HEK293 (cell line): ENCODE measurements around the gene ODF2.
A peak's percentile ranks its signal among the peaks of the same experiment; 100 is the strongest.

ENCODE experiments used
- CTCF ChIA-PET: fragments of 350-600 bp; formaldehyde crosslinking; extraction: SDS; loops from one replicate; lab custom pipeline; 2021; ENCODE audit warnings: antibody characterized with exemption; lab: Yijun Ruan, JAX
- POLR2A ChIA-PET: fragments of 300-600 bp; formaldehyde crosslinking; extraction: SDS; loops from one replicate; lab custom pipeline; 2020; ENCODE audit warnings: antibody characterized with exemption, inconsistent platforms; lab: Yijun Ruan, JAX
- H3K27ac ChIP-seq: fragments of 200-500 bp; sonication (Bioruptor generic); 2 replicates; pipeline ENCODE4 v1.5.1; 2014; ENCODE audit warnings: low read depth, low read length, control low read depth, inconsistent platforms; ENCODE audit errors: extremely low read depth
- H3K36me3 ChIP-seq, 2 experiments: fragments of 200-500 bp in 1 of 2; sonication (Bioruptor generic) in 1 of 2; 1 replicate in 1 of 2; 2 replicates in 1 of 2; pipeline ENCODE4 v1.5.1; 2014 to 2017; ENCODE audit warnings: inconsistent platforms in 2 of 2, low read length in 2 of 2; ENCODE audit not compliant: control insufficient read depth in 2 of 2, insufficient read depth in 1 of 2
- H3K4me1 ChIP-seq: fragments of 200-500 bp; sonication (Bioruptor generic); 2 replicates; pipeline ENCODE4 v1.5.1; 2014; ENCODE audit warnings: mild to moderate bottlenecking, low read length, inconsistent platforms; ENCODE audit not compliant: control insufficient read depth, insufficient read depth
- H3K4me3 ChIP-seq: 2 replicates; pipeline ENCODE4 v1.5.1; 2011; ENCODE audit warnings: low read depth, mild to moderate bottlenecking, control low read depth, low read length, moderate library complexity
- H3K9me3 ChIP-seq: fragments of 200-500 bp; sonication (Bioruptor generic); 2 replicates; pipeline ENCODE4 v1.5.1; 2014; ENCODE audit warnings: low read depth, low read length, inconsistent platforms; ENCODE audit not compliant: control insufficient read depth, insufficient read depth
- BCL11A ChIP-seq: fragments of 450-650 bp; formaldehyde crosslinking; IDR thresholded peaks from 2 replicates; pipeline ENCODE4 v1.5.1; 2016; ENCODE audit warnings: low read depth, missing biosample characterization, missing genetic modification characterization
- EGR2 ChIP-seq: fragments of 450-650 bp; formaldehyde crosslinking; IDR thresholded peaks from 2 replicates; pipeline ENCODE4 v1.5.1; 2016; ENCODE audit warnings: low read depth, missing biosample characterization, missing genetic modification characterization
- HOXA7 ChIP-seq: sonication (generic); formaldehyde crosslinking; IDR thresholded peaks from 2 replicates; pipeline ENCODE4 v1.8.1; 2022; ENCODE audit warnings: missing genetic modification reagents, borderline replicate concordance
- HOXC10 ChIP-seq: sonication (generic); formaldehyde crosslinking; IDR thresholded peaks from 2 replicates; pipeline ENCODE4 v1.8.1; 2023; ENCODE audit warnings: mild to moderate bottlenecking, missing genetic modification reagents
- PBX3 ChIP-seq: sonication (generic); formaldehyde crosslinking; IDR thresholded peaks from 2 replicates; pipeline ENCODE4 v1.8.1; 2022; ENCODE audit warnings: mild to moderate bottlenecking, moderate library complexity, missing genetic modification reagents
- PRDM2 ChIP-seq: fragments of 450-650 bp; formaldehyde crosslinking; IDR thresholded peaks from 2 replicates; pipeline ENCODE4 v1.5.1; 2016; ENCODE audit warnings: missing biosample characterization, missing genetic modification characterization, borderline replicate concordance
- SP3 ChIP-seq: fragments of 450-650 bp; formaldehyde crosslinking; IDR thresholded peaks from 2 replicates; pipeline ENCODE4 v1.5.1; 2016; ENCODE audit warnings: missing biosample characterization, missing genetic modification characterization
- TCF7L2 ChIP-seq: IDR thresholded peaks from 2 replicates; pipeline ENCODE4 v1.6.1; 2011; ENCODE audit warnings: low read depth, mild to moderate bottlenecking, inconsistent platforms, low read length, moderate library complexity, borderline replicate concordance
- ZFP3 ChIP-seq: fragments of 450-650 bp; formaldehyde crosslinking; IDR thresholded peaks from 2 replicates; pipeline ENCODE4 v1.5.1; 2016; ENCODE audit warnings: low read depth, missing biosample characterization, missing genetic modification characterization
- ZNF558 ChIP-seq: fragments of 450-650 bp; formaldehyde crosslinking; IDR thresholded peaks from 2 replicates; pipeline ENCODE4 v1.5.1; 2016; ENCODE audit warnings: missing biosample characterization, missing genetic modification characterization
- ZNF704 ChIP-seq: fragments of 450-650 bp; formaldehyde crosslinking; IDR thresholded peaks from 2 replicates; pipeline ENCODE4 v1.5.1; 2016; ENCODE audit warnings: missing biosample characterization, missing genetic modification characterization
- ZNF777 ChIP-seq: fragments of 450-650 bp; formaldehyde crosslinking; IDR thresholded peaks from 2 replicates; pipeline ENCODE4 v1.5.1; 2017; ENCODE audit warnings: missing biosample characterization, missing genetic modification characterization, borderline replicate concordance
- ZSCAN16 ChIP-seq: fragments of 450-650 bp; formaldehyde crosslinking; IDR thresholded peaks from 2 replicates; pipeline ENCODE4 v1.5.1; 2016; ENCODE audit warnings: missing biosample characterization, missing genetic modification characterization
- TF ChIP-seq, protein P1 (sequence below): fragments of 450-650 bp; IDR thresholded peaks from 2 replicates; pipeline ENCODE4 v1.5.1; 2018; ENCODE audit warnings: missing biosample characterization, mild to moderate bottlenecking, missing genetic modification characterization
- TF ChIP-seq, protein P2 (sequence below): fragments of 450-650 bp; formaldehyde crosslinking; IDR thresholded peaks from 2 replicates; pipeline ENCODE4; 2016; ENCODE audit warnings: missing biosample characterization, missing genetic modification characterization
- TF ChIP-seq, protein P3 (sequence below): fragments of 450-650 bp; formaldehyde crosslinking; IDR thresholded peaks from 2 replicates; pipeline ENCODE4 v1.5.1; 2016; ENCODE audit warnings: missing biosample characterization, missing genetic modification characterization
- TF ChIP-seq, protein P4 (sequence below): fragments of 450-650 bp; formaldehyde crosslinking; IDR thresholded peaks from 2 replicates; pipeline ENCODE4 v1.5.1; 2017; ENCODE audit warnings: missing biosample characterization, missing genetic modification characterization
- TF ChIP-seq, protein P5 (sequence below): fragments of 450-650 bp; formaldehyde crosslinking; optimal IDR thresholded peaks from 2 replicates; pipeline ENCODE3; 2016; ENCODE audit warnings: missing biosample characterization, mild to moderate bottlenecking, missing genetic modification characterization

ODF2 gene

GRCh38 chr9:128420651-128421481 lies 34.9 kb upstream of the ODF2 start, which contains the start of gene CERCAM:
Gene CERCAM (plus strand): TSS chr9:128420857. CDS start chr9:128420878, 21 bp downstream.
- peaks cover 0 to 20% of the 10 kb centered on the region in 2 experiments; a peak in 1 of 3 replicates for H3K36me3 ChIP-seq
- CTCF ChIA-PET: interaction anchor here (0.7 to 2.3 kb wide), 21 partner anchors 9 to 296 kb away, joined by 3 to 19 read pairs (median 4); partner anchors contain the start of gene URM1
- H3K9me3 ChIP-seq: no peaks in the 10 kb centered on the region
- peaks cover 5% of the 10 kb centered on the region for H3K4me1 ChIP-seq
- H3K27ac ChIP-seq: peak within 1 kb of the TSS; percentile 91
- POLR2A ChIA-PET: interaction anchor here (0.6 to 2.8 kb wide), 18 partner anchors 9 to 262 kb away, joined by 3 to 33 read pairs (median 4); partner anchors contain the start of genes GOLGA2, ODF2, SWI5 and URM1
- peak within 1 kb of the TSS; percentile 75 for H3K4me3 ChIP-seq
- TF ChIP-seq, protein P1, sequence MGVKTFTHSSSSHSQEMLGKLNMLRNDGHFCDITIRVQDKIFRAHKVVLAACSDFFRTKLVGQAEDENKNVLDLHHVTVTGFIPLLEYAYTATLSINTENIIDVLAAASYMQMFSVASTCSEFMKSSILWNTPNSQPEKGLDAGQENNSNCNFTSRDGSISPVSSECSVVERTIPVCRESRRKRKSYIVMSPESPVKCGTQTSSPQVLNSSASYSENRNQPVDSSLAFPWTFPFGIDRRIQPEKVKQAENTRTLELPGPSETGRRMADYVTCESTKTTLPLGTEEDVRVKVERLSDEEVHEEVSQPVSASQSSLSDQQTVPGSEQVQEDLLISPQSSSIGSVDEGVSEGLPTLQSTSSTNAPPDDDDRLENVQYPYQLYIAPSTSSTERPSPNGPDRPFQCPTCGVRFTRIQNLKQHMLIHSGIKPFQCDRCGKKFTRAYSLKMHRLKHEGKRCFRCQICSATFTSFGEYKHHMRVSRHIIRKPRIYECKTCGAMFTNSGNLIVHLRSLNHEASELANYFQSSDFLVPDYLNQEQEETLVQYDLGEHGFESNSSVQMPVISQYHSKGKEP (tag by site-specific recombination): 0 out of 2 replicates have a peak, but pooled peaks have one; percentile 4
- TF ChIP-seq SP3 (tag by site-specific recombination) (no peak), TCF7L2 (no peak), ZNF558 (tag by site-specific recombination) (no peak), ZFP3 (no peak), HOXC10 (CRISPR knock-in tag) (no peak), HOXA7 (CRISPR knock-in tag) (no peak), EGR2 (peak; percentile 15; the same call in 1 of the 2 replicates), PBX3 (CRISPR knock-in tag) (peak; percentile 37; the same call in 1 of the 2 replicates), ZNF777 (tag by site-specific recombination) (no peak), ZNF704 (tag by site-specific recombination) (no peak), BCL11A (tag by site-specific recombination) (no peak), ZSCAN16 (tag by site-specific recombination) (no peak), PRDM2 (tag by site-specific recombination) (no peak)
- TF ChIP-seq, protein P2, sequence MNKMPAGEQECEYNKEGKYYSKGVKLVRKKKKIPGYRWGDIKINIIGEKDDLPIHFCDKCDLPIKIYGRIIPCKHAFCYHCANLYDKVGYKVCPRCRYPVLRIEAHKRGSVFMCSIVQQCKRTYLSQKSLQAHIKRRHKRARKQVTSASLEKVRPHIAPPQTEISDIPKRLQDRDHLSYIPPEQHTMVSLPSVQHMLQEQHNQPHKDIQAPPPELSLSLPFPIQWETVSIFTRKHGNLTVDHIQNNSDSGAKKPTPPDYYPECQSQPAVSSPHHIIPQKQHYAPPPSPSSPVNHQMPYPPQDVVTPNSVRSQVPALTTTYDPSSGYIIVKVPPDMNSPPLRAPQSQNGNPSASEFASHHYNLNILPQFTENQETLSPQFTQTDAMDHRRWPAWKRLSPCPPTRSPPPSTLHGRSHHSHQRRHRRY (tag by site-specific recombination): no peak
- TF ChIP-seq, protein P3, sequence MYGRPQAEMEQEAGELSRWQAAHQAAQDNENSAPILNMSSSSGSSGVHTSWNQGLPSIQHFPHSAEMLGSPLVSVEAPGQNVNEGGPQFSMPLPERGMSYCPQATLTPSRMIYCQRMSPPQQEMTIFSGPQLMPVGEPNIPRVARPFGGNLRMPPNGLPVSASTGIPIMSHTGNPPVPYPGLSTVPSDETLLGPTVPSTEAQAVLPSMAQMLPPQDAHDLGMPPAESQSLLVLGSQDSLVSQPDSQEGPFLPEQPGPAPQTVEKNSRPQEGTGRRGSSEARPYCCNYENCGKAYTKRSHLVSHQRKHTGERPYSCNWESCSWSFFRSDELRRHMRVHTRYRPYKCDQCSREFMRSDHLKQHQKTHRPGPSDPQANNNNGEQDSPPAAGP (tag by site-specific recombination): no peak
- TF ChIP-seq, protein P4, sequence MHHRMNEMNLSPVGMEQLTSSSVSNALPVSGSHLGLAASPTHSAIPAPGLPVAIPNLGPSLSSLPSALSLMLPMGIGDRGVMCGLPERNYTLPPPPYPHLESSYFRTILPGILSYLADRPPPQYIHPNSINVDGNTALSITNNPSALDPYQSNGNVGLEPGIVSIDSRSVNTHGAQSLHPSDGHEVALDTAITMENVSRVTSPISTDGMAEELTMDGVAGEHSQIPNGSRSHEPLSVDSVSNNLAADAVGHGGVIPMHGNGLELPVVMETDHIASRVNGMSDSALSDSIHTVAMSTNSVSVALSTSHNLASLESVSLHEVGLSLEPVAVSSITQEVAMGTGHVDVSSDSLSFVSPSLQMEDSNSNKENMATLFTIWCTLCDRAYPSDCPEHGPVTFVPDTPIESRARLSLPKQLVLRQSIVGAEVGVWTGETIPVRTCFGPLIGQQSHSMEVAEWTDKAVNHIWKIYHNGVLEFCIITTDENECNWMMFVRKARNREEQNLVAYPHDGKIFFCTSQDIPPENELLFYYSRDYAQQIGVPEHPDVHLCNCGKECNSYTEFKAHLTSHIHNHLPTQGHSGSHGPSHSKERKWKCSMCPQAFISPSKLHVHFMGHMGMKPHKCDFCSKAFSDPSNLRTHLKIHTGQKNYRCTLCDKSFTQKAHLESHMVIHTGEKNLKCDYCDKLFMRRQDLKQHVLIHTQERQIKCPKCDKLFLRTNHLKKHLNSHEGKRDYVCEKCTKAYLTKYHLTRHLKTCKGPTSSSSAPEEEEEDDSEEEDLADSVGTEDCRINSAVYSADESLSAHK: no peak
- TF ChIP-seq, protein P5, sequence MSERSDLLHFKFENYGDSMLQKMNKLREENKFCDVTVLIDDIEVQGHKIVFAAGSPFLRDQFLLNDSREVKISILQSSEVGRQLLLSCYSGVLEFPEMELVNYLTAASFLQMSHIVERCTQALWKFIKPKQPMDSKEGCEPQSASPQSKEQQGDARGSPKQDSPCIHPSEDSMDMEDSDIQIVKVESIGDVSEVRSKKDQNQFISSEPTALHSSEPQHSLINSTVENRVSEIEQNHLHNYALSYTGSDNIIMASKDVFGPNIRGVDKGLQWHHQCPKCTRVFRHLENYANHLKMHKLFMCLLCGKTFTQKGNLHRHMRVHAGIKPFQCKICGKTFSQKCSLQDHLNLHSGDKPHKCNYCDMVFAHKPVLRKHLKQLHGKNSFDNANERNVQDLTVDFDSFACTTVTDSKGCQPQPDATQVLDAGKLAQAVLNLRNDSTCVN: peak; percentile 61
